Inflammatory macrophage (primary cell): ENCODE results near the gene ASIC2.

Experiments used
- DNase-seq, 2 donors: peaks; one replicate each; pipeline ENCODE4 v3.0.0-alpha.2; 2020 to 2022

The ASIC2 gene

GRCh38 chr17:33152783-33153182 lies 140.3 kb downstream of the ASIC2 start:
- no peak for DNase-seq

GRCh38 chr17:33151565-33151964 lies 141.5 kb downstream of the ASIC2 start:
- DNase-seq: no peak

DNA sequence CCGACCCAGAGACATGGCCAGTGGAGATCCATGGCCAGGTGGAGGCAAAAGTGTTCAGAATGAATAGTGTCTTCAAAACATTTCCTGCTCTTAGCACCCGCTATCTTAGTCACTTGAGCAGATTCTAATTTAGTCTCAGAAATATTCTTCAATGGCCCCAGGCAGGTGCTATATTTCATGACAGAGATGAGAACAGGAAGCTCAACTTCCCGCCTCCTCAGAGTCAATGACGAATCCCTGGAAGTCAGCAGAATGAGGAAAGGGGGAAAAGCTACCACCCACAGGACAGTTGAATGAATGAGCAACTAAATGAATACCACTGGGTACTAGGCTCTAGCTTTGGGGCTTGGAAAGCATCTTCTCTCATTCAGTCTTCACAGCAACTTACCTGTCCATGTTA lies 147.2 kb downstream of the ASIC2 start:
- no peak for DNase-seq

DNA sequence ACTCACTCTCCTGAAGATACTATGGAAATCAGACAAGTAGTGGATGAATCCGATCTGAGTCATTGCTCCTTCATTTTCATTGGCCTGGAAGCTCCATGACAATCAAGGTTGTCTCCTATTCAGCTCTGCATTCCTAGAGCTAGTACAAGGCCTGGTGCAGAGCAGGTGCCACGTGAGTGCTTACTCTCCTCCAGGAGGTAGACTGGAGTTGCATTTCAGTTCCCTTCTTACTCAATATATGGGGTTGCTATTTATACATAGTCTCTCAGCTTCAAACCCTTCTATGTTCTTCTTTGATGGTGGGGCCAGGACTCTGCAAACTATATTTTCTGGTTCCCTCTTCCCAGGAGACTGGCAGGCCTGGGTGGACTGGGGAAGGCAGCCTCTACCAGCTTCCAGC lies 148.3 kb downstream of the ASIC2 start:
- DNase-seq: no peak

GRCh38 chr17:33142705-33143299 lies 150.3 kb downstream of the ASIC2 start:
- peak in 1 of 2 donors; percentile 5 for DNase-seq

DNA sequence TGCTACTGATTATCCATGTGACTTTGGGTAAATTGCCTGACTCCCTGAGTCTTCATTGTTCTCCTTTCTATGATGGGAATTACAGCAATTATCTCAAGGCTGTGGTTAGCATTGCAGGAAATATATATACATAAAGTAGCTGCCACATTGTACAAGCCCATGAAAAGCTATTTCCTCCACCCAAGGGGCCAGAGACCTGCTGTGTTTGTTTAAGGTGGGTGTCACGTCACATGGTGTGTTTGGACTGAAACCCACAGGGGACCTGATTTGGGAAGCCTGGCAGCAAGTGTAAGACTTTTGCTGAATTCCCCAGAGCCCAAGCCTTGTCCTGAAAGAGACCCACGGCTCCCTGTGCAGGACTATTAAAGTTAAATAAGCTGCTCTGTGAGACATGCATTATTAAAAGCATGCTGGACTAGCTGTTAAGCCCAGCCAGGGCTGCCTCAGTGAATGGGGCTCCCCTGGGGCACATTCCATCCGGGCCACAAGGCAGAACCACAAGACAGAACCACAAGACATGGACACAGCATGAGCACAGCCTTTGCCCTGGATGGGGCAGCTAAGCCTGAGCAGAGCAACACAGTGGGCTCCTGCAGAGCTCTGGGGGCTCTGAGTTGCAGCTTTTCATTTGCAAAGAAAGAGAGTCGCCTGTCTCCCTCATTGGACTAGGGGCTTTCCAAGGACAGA lies 152.5 kb downstream of the ASIC2 start:
- no peak for DNase-seq

DNA sequence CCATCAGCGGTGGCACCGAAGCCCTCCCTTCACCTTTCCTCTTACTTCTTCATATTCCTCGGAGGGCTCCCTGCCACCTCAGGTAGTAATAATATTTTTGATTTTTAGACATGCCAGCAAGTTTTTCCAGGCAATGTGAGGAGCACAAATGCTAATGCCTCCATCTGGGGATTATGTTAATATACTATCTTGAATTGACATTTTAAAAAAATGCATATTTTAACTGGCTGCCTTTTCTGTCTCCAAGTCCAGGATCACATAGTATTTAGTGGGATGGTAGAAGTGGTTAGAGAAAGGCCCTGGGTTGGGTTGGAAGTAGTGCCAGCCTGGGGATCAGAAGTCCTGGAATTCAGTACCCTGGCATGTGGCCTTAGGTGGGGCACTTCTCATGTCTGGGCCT lies 154.5 kb downstream of the ASIC2 start:
- no peak for DNase-seq

- DNase-seq: no peak
These were observed 155.7 kb downstream of the ASIC2 start for GRCh38 chr17:33137426-33137825.

DNA sequence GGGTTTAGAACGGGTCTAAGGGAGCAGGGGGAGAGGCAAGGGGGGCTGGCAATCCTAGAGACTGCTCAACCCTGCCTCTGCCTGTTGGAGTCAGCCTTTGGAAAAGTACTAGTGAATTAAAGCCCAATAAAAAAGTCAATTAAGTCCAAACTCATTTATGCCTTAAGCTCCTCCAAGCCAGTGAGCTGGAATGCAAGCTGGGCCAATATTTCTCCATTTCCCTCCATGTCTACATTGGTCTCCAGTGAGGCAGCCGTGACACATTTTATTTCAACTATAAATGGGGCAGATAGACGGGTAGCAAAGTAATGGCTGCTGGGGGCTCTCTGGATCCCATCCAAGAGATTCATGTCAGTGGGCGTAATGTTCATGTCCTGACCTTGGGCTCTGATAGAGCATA lies 157.4 kb downstream of the ASIC2 start:
- no peak for DNase-seq

GRCh38 chr17:33131620-33132019 lies 161.5 kb downstream of the ASIC2 start:
- no peak for DNase-seq

DNA sequence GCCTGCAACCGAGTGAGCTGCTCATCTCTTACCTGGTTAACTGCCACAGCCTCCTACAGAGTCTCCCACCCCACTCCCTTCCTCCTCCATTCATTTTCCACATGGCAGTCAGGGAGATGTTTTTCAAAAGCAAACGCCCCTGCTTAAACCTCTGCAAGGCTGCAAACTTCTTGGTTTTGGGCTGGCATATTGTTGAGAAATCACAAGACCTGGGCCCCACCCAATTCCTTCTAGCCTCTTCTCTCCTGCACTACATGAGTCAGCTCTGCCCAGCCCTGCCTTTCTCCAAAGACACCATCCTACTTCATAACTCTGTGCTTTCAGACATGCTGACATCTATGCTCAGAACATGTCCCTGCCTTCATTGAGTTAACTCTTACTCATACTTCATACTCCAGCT lies 165.4 kb downstream of the ASIC2 start:
- DNase-seq: no peak

GRCh38 chr17:33126086-33126485 lies 167.0 kb downstream of the ASIC2 start:
- no peak for DNase-seq

DNA sequence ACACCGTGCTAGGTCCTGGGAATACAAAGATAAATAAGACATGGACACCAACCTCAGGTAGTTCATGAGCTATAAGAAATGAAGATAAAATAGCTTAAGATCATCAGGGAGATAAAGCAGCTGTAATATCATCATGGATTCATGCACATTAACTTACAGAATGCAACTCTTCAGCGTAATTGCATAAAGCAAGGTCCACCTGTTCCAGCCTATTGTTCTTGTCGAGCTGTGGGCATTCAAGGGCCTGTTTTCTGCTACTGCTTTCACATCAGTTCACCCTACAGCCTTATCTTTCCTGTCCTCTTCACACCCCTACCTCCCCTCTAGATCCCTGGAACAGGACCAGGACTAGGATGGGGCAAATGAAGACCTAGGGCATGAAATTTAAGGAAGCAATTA lies 167.5 kb downstream of the ASIC2 start:
- no peak for DNase-seq

- DNase-seq: no peak
These were observed 168.1 kb downstream of the ASIC2 start for GRCh38 chr17:33124871-33125551.

DNA sequence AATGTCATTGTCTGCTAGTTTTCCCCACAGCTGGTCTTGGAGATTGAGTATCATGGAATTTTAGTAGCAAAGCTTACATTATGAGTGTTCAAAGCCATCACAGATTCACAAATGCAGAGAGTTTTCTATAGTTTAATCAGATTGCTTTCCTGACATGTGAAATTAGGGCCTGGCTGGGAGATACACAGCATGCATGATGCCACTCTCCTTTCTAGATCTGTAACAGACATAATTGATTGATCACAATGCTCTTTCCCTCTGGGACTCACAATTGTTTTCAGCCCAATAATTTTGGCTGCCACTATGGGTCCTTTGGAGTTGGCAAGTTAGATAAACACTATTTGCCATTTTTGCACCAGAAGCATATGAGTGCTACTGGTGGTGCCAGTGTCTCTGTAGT lies 168.9 kb downstream of the ASIC2 start:
- no peak for DNase-seq

DNA sequence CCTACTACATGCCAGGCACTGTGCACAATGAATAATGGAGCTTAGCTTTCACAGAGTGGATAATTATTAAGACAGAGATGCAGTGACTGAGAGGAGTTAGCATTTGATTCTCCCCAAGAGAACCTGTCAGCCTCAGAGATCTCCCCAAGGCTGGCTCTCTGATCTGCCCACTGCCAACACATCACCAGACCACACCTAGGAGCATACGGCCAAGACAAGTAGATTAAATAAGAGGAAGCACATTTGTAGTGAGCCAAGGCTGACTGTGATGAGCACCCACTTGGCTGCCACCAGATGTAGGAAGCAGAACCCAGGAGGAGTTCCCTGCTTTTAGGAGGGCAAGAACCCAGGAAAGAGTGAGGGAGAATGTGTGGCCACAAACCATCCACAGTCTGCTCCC lies 171.3 kb downstream of the ASIC2 start:
- no peak for DNase-seq

DNA sequence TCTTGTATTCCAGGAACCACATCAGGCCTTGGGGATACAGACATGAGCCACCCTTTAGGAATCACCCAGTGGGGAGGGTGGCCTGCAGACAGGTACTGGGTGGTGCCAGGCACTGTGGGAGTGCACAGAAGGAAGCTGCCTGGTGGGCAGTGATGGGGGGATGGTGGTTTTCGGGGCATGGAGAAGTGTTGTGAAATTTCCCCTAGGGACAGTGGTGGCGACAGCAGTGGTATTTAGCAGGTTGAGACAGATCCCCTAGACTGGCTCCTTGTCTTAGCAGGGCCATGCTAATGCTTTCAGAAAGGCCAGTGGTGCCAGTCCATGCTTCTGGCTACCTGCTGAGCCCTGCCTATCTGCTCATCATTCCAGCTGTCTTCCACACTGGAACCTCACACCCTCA lies 171.8 kb downstream of the ASIC2 start:
- no peak for DNase-seq

- no peak for DNase-seq
These were observed 173.0 kb downstream of the ASIC2 start for GRCh38 chr17:33120103-33120502.

DNA sequence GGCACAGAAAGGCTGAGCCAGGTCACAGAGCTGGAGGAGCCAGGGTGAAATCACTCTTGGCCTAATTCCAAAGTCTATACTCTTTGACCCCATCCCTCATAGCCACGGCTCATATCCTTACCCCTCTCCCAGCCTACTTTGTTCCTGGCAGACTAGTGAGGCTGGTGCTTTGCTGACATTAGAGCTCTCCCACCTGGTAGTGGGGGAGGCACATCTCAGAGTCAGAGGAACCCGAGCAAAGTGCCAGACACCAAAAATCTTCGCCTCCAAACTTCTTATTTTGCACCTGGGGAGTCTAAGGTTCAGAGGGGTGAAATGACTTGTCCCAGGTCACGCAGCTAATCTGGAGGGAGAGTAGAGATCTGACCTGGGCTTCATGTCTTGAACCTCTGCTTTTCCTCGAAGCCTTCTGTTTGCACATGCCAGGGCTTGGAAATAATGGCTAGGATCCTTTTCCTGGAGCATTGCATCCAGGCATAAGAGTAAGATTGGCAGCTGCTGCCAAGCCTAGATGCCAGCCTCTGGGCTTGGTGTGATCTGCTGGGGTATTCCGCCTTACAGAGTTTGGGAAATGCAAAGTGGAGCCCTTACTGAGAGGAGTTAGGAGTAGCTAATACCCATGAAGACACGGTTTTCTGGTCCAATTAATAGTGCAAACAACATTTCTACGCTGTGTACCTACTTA lies 174.6 kb downstream of the ASIC2 start:
- DNase-seq: no peak

GRCh38 chr17:33116021-33116551 lies 177.0 kb downstream of the ASIC2 start:
- no peak for DNase-seq

GRCh38 chr17:33115366-33115765 lies 177.7 kb downstream of the ASIC2 start:
- no peak for DNase-seq

- DNase-seq: no peak
These were observed 179.1 kb downstream of the ASIC2 start for GRCh38 chr17:33113991-33114370.

GRCh38 chr17:33113276-33113990 lies 179.7 kb downstream of the ASIC2 start:
- DNase-seq: no peak
